ENCODE measurements around the gene SLC12A8. TPM values are rescaled to one million over a fixed set of nuclear protein-coding genes. Genes with fewer than 3 reads are reported as not detected.

Gene SLC12A8
- total RNA-seq, 1 donor, result 13.4 TPM

DNA sequence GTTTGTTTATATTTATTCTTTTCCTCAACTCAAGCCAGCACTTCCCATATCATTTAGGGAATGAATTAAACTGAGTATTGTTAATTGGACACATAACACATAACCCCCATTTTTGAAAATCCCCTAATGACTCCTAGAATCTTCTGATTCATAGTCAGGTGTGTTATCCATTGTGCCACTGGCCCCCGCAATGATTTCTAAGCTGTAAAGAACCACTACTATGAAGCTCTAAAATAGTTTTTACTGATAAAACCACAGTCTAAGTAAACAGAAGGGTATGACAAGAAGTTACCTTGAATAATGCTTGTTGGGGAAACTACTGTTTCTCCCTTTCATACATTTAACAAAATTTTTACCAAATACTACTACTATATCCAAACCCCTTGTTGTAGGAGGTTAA lies 22.3 kb upstream of the SLC12A8 start:
- DNase-seq (ENCODE audit: low read depth), result no peak
- H3K4me3 ChIP-seq (ENCODE audit: low read depth, low read length), result no peak overlapping the region
- TF ChIP-seq, protein P1, sequence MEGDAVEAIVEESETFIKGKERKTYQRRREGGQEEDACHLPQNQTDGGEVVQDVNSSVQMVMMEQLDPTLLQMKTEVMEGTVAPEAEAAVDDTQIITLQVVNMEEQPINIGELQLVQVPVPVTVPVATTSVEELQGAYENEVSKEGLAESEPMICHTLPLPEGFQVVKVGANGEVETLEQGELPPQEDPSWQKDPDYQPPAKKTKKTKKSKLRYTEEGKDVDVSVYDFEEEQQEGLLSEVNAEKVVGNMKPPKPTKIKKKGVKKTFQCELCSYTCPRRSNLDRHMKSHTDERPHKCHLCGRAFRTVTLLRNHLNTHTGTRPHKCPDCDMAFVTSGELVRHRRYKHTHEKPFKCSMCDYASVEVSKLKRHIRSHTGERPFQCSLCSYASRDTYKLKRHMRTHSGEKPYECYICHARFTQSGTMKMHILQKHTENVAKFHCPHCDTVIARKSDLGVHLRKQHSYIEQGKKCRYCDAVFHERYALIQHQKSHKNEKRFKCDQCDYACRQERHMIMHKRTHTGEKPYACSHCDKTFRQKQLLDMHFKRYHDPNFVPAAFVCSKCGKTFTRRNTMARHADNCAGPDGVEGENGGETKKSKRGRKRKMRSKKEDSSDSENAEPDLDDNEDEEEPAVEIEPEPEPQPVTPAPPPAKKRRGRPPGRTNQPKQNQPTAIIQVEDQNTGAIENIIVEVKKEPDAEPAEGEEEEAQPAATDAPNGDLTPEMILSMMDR (IDR thresholded peaks at IDR 0.05; ENCODE audit: insufficient read depth, low read length), result no peak

DNA sequence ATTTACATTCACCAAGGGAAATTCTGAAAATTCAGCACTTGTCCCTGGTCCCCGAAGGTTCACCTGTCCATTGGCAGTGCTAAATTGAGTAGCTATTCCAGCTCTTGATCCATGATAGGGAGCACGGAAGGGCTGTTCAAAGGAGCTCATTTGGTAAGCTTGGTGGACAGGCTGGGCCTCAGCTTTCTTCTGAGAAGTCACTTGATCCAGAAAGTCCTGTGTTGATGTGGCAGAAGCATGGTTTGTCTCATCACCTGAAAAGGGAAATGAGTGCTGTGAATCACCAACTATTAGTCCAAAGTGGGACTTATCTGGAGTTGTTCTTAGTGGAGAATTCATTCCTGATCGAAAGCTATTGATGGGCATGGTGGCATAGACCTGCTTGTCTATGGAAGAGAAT lies 19.9 kb upstream of the SLC12A8 start:
- H3K4me3 ChIP-seq (ENCODE audit: low read depth, low read length), result no peak overlapping the region
- TF ChIP-seq, protein P1 (IDR thresholded peaks at IDR 0.05; ENCODE audit: insufficient read depth, low read length), result no peak
- no peak for DNase-seq (ENCODE audit: low read depth)

DNA sequence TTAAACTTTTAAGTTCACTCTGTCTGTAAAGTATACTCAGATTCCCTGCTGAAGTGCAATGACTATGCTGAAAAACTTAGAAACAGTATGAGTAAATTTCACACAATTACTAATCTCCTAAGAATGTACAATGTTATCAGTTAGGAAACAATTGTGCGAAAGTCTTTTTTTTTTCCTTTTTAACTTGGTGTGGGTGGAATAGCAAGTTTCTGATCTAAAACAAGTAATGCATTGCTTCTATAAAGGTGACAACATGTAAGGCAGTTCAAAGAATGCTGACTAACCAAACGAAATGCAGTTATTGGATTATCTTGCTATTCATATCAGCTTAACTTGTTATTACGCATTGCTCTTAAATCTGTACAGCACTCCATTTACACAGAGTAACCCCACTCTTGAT lies 19.3 kb upstream of the SLC12A8 start:
- H3K4me3 ChIP-seq (ENCODE audit: low read depth, low read length), result no peak overlapping the region
- peak; percentile 90 for DNase-seq (ENCODE audit: low read depth)
- TF ChIP-seq, protein P1 (IDR thresholded peaks at IDR 0.05; ENCODE audit: insufficient read depth, low read length), result no peak

DNA sequence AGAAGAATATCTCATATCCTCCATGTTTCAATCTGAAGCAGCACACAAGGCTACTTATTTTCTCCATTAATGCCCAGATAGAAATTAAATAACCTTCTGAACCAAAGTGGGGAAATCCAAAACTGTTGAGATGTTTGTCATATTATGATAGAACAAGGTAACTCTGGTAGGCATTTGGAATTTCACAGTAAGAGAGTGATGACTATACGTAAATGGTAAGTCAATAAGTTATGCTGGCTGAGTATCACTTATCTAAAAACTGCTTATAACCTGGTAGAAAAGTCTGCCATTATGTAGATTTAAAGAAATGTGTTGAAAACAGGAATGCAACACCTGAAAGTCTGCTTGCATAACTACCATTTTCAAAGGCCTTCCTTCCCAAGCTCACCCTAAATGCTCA lies 17.2 kb upstream of the SLC12A8 start:
- no peak overlapping the region for H3K4me3 ChIP-seq (ENCODE audit: low read depth, low read length)
- TF ChIP-seq, protein P1 (IDR thresholded peaks at IDR 0.05; ENCODE audit: insufficient read depth, low read length), result no peak
- no peak for DNase-seq (ENCODE audit: low read depth)

DNA sequence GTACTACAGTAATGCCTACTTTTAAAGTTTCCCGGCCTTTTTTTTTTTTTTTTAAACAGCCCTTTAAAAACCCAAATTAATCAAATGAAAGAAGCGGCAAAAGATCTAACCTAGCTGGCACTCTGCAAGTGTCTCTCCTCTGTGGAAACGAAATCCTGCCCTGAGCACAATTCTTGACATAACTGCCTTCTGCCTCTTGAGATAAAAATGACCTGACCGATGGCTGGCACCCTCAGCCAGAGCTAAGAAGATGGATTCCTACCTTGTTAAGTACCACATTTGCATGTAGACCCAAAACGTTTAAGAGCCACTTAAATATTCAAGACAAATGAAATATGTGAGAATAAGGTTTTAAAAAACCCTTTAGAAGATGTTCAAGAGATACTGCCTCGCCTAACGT lies 16.6 kb upstream of the SLC12A8 start:
- no peak for DNase-seq (ENCODE audit: low read depth)
- H3K4me3 ChIP-seq (ENCODE audit: low read depth, low read length), result no peak overlapping the region
- TF ChIP-seq, protein P1 (IDR thresholded peaks at IDR 0.05; ENCODE audit: insufficient read depth, low read length), result no peak

DNA sequence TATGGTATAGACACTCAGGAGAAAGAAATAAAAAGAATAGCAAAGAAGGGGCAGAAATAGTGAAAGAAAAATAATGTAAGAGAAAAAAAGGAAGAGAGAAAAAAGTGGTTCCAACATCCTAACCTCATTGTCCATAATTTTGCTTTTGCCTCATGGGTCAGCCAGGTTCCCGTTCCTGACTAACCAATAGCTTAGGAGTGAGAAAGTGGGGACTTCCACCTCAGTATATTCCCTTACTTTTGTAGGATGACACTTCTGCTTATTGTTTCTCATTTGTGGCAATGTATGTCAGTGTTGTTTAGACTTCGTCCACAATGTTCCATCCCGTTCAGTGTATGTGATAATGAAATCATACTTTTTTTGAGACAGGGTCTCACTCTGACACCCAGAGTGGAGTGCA lies 9.3 kb upstream of the SLC12A8 start:
- no peak overlapping the region for H3K4me3 ChIP-seq (ENCODE audit: low read depth, low read length)
- no peak for DNase-seq (ENCODE audit: low read depth)
- TF ChIP-seq, protein P1 (IDR thresholded peaks at IDR 0.05; ENCODE audit: insufficient read depth, low read length), result no peak

DNA sequence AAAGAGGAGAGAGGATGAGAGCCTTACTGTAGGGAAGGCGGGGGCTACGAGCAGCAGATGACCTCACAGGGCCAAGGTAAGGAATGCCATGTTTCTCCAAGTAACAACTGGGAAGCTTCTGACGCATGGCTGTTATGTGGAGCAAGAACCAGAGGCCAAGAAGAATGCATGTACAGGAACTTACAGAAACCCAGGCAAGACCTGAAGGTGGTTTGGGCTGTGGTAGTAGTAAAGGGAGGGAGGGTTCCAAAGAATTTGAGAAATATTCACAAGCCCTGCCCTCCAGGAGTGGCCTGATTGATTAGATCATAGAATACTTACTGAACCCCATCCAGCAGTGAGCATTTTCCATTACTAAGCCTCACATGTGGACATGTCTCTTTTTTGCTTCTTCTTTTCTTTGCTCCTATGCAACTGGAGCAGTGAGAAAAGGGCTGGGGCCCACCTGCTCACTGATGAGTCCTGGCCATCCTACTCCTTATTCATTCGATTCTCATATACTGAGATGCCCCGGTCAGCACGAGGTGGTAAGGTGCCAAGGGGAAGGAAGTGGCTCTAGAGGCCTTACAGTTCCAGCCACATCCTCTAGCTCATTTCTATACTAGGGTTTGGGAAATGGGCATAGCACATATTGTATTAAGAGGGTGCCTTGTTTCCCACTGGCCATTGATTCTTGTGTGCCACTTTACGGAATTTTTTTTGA lies 8.3 kb upstream of the SLC12A8 start:
- TF ChIP-seq, protein P1 (IDR thresholded peaks at IDR 0.05; ENCODE audit: insufficient read depth, low read length), result no peak
- H3K4me3 ChIP-seq (ENCODE audit: low read depth, low read length), result no peak overlapping the region
- DNase-seq (ENCODE audit: low read depth), result peak; percentile 36

Data from fibroblast of the aortic adventitia (primary cell).